HCT116 (cell line): ENCODE results near the gene PVALEF. TPM values are rescaled to one million over a fixed set of nuclear protein-coding genes. Genes with fewer than 3 reads are reported as not detected.

Experiments used
- ATAC-seq: fragments of 200-7000 bp; cut with Tn5 transposase; 2 replicates; pipeline ENCODE4 v1.9.1; 2020; ENCODE audit warnings: mild to moderate bottlenecking, moderate library complexity
- BruUV-seq: library from RNA; stranded (reverse); fragments of 400-500 nt; replicated peaks from 2 replicates; lab custom pipeline; 2021; lab: Mats Ljungman, UMichigan
- CTCF ChIA-PET: fragments of 300-600 bp; sonication (Branson Sonifier 250); formaldehyde crosslinking; loops from one replicate; lab custom pipeline; 2021; ENCODE audit warnings: antibody characterized with exemption; lab: Charles Lee
- POLR2A ChIA-PET: fragments of 300-600, 350-600 bp; sonication (Branson Sonifier 250); formaldehyde crosslinking; loops from one replicate; lab custom pipeline; 2021; ENCODE audit warnings: antibody characterized with exemption; lab: Charles Lee
- RAD21 ChIA-PET, 2 experiments: fragments of 300-600 bp; sonication (Branson Sonifier 250); formaldehyde crosslinking; loops; one replicate each; lab custom pipeline; 2023; ENCODE audit warnings: low total read pairs in 2 of 2; ENCODE audit not compliant: uncharacterized antibody in 2 of 2, unreplicated experiment in 2 of 2, low non-redundant PET in 1 of 2; lab: Charles Lee
- DNase-seq: peaks from one replicate; pipeline ENCODE4 v3.0.0-alpha.2; 2010; ENCODE audit warnings: low read depth, low spot score
- H2AFZ ChIP-seq: fragments of 200-600 bp; shearing (Covaris generic), sonication (generic); 2 replicates; pipeline ENCODE4 v1.6.1; 2017; ENCODE audit warnings: low read depth, mixed run types, mixed read lengths, antibody characterized with exemption, low read length; ENCODE audit not compliant: poor library complexity, severe bottlenecking
- H3K27ac ChIP-seq: 2 replicates; pipeline ENCODE4 v1.5.1; 2012; ENCODE audit warnings: low read depth, low read length
- H3K27me3 ChIP-seq: fragments of 200-600 bp; sonication (generic); 2 replicates; pipeline ENCODE4 v1.6.1; 2016; ENCODE audit warnings: mixed run types, low read length, mixed read lengths; ENCODE audit not compliant: insufficient read depth
- H3K36me3 ChIP-seq, 2 experiments: fragments of 200-500 bp in 1 of 2; fragments of 200-600 bp in 1 of 2; sonication (Bioruptor generic) in 1 of 2; sonication (generic) in 1 of 2; 2 replicates each; pipeline versions ENCODE4 v1.5.1 to v1.6.1; 2014 to 2016; ENCODE audit warnings: low read length in 2 of 2, inconsistent platforms in 1 of 2, mixed read lengths in 1 of 2, mixed run types in 1 of 2; ENCODE audit not compliant: insufficient read depth in 2 of 2, control insufficient read depth in 1 of 2
- H3K4me1 ChIP-seq, 2 experiments: fragments of 200-600 bp in 1 of 2; sonication (generic) in 1 of 2; 2 replicates each; pipeline versions ENCODE4 v1.5.1 to v1.6.1; 2012 to 2017; ENCODE audit warnings: low read length in 2 of 2, inconsistent platforms in 1 of 2, mild to moderate bottlenecking in 1 of 2, mixed read lengths in 1 of 2, mixed run types in 1 of 2, moderate library complexity in 1 of 2; ENCODE audit not compliant: insufficient read depth in 2 of 2, control insufficient read depth in 1 of 2
- H3K4me2 ChIP-seq: fragments of 200-600 bp; sonication (generic); 2 replicates; pipeline ENCODE4 v1.6.1; 2017; ENCODE audit warnings: mixed run types, low read length, mixed read lengths
- H3K4me3 ChIP-seq, 2 experiments: fragments of 200-600 bp in 1 of 2; sonication (generic) in 1 of 2; replicated peaks in 1 of 2; 2 replicates each; pipeline ENCODE4 v1.5.1; 2011 to 2016; ENCODE audit warnings: low read length in 2 of 2, control low read depth in 1 of 2, low read depth in 1 of 2, mild to moderate bottlenecking in 1 of 2, mixed read lengths in 1 of 2, mixed run types in 1 of 2
- H3K79me2 ChIP-seq: fragments of 200-600 bp; sonication (generic); 2 replicates; pipeline ENCODE4 v1.6.1; 2017; ENCODE audit warnings: mild to moderate bottlenecking, mixed run types, low read length, moderate library complexity, mixed read lengths; ENCODE audit not compliant: insufficient read depth
- H3K9ac ChIP-seq: fragments of 200-600 bp; sonication (generic); 2 replicates; pipeline ENCODE4 v1.6.1; 2016; ENCODE audit warnings: low read length, mixed read lengths
- H3K9me2 ChIP-seq: fragments of 200-600 bp; sonication (generic), shearing (Covaris generic); 2 replicates; pipeline ENCODE4 v1.6.1; 2017; ENCODE audit warnings: mixed run types, mild to moderate bottlenecking, moderate library complexity; ENCODE audit not compliant: insufficient read depth
- H3K9me3 ChIP-seq, 2 experiments: fragments of 200-500 bp in 1 of 2; fragments of 200-600 bp in 1 of 2; sonication (Bioruptor generic) in 1 of 2; sonication (generic) in 1 of 2; 2 replicates each; pipeline ENCODE4 v1.6.1; 2014 to 2017; ENCODE audit warnings: low read length in 2 of 2, mixed read lengths in 2 of 2, inconsistent platforms in 1 of 2, low read depth in 1 of 2, mild to moderate bottlenecking in 1 of 2, mixed run types in 1 of 2, moderate library complexity in 1 of 2; ENCODE audit not compliant: control insufficient read depth in 1 of 2, insufficient read depth in 1 of 2
- H4K20me1 ChIP-seq: fragments of 200-600 bp; sonication (generic), shearing (Covaris generic); 2 replicates; pipeline ENCODE4 v1.6.1; 2017; ENCODE audit warnings: mixed run types, mild to moderate bottlenecking, moderate library complexity; ENCODE audit not compliant: insufficient read depth
- EGR1 ChIP-seq: IDR thresholded peaks from 2 replicates; pipeline ENCODE4 v1.6.1; 2012; ENCODE audit warnings: low read depth
- POLR2AphosphoS5 ChIP-seq: IDR thresholded peaks from 2 replicates; pipeline ENCODE4 v1.6.1; 2011; ENCODE audit warnings: mild to moderate bottlenecking, low read depth, low read length, moderate library complexity
- RAD21 ChIP-seq: IDR thresholded peaks from 2 replicates; pipeline ENCODE4 v1.6.1; 2012; ENCODE audit warnings: low read depth, mild to moderate bottlenecking
- SP1 ChIP-seq: IDR thresholded peaks from 2 replicates; pipeline ENCODE4 v1.6.1; 2012; ENCODE audit warnings: low read depth
- TCF7L2 ChIP-seq: IDR thresholded peaks from 2 replicates; pipeline ENCODE4 v1.7.0; 2011; ENCODE audit warnings: borderline replicate concordance, inconsistent platforms; ENCODE audit not compliant: insufficient read depth, insufficient read length; ENCODE audit errors: extremely low read depth
- YY1 ChIP-seq: IDR thresholded peaks from 2 replicates; pipeline ENCODE4 v1.6.1; 2011; ENCODE audit warnings: low read length, low read depth, moderate library complexity, mild to moderate bottlenecking; ENCODE audit not compliant: insufficient replicate concordance; ENCODE audit errors: extremely low read depth
- ZFX ChIP-seq: fragments of 450-650 bp; IDR thresholded peaks from 2 replicates; pipeline ENCODE4 v1.6.1; 2017
- ZNF274 ChIP-seq: fragments of 200-500 bp; sonication (Bioruptor generic); IDR thresholded peaks from 2 replicates; pipeline ENCODE4 v1.6.1; 2014; ENCODE audit warnings: mild to moderate bottlenecking, low read depth, low read length, inconsistent platforms
- intact Hi-C: fragments of 100-400 bp; cut with micrococcal nuclease; formaldehyde crosslinking; loops from 2 replicates; pipeline ENCODE4 v1.10.0; 2022
- total RNA-seq: library from RNA; stranded (reverse); gene quantifications from one replicate; pipeline ENCODE4 v1.2.1, GENCODE V29; 2021; ENCODE audit not compliant: unreplicated experiment
- TF ChIP-seq, protein P1 (sequence below): IDR thresholded peaks from 2 replicates; pipeline ENCODE4 v1.6.1; 2011; ENCODE audit warnings: mild to moderate bottlenecking, low read length, moderate library complexity; ENCODE audit not compliant: insufficient replicate concordance; ENCODE audit errors: extremely low read depth
- TF ChIP-seq, protein P2 (sequence below): IDR thresholded peaks from 2 replicates; pipeline ENCODE4 v1.6.1; 2012

The PVALEF gene
- total RNA-seq, 1 experiment from 2014 or later = not detected

DNA sequence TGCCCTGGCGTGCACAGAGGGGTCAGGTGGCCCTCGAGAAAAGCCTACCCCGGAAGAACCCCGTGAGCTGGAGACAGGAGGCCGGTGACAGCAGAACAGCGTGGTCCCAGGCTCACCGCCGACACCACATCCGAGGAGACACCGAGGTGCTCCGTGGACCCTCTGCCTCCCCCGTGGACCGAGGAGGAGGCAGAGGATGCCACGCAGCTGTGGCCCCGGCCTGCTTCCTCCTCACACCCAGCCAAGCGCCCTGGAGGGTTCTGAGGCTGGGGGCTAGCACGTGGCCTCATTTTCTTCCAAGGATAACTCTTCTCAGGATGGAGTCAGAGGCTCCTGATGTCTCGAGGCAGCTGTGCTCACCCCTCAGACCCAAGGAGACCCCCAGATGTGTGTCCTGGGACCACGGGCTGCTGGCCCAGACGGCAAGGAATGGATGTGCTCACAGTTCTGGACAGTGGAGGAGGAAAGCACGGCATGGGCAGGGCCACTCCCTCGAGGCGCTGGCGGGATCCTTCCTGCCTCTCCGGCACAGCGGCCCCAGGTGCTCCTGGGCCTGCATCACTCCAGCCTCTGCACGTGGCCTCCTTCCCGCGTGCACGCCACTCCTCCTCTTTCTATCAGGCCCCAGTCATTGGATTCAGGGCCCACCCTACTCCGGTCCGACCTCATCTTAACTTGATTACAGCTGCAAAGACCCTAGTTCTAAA, 4.4 kb upstream of the PVALEF start:
- ATAC-seq = no peak
- TF ChIP-seq TCF7L2 = no peak
- no peak for TF ChIP-seq YY1
- no peak for TF ChIP-seq ZNF274
- TF ChIP-seq ZFX = no peak
- TF ChIP-seq, protein P1, sequence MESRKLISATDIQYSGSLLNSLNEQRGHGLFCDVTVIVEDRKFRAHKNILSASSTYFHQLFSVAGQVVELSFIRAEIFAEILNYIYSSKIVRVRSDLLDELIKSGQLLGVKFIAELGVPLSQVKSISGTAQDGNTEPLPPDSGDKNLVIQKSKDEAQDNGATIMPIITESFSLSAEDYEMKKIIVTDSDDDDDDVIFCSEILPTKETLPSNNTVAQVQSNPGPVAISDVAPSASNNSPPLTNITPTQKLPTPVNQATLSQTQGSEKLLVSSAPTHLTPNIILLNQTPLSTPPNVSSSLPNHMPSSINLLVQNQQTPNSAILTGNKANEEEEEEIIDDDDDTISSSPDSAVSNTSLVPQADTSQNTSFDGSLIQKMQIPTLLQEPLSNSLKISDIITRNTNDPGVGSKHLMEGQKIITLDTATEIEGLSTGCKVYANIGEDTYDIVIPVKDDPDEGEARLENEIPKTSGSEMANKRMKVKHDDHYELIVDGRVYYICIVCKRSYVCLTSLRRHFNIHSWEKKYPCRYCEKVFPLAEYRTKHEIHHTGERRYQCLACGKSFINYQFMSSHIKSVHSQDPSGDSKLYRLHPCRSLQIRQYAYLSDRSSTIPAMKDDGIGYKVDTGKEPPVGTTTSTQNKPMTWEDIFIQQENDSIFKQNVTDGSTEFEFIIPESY = no peak
- TF ChIP-seq, protein P2, sequence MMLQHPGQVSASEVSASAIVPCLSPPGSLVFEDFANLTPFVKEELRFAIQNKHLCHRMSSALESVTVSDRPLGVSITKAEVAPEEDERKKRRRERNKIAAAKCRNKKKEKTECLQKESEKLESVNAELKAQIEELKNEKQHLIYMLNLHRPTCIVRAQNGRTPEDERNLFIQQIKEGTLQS = no peak
- TF ChIP-seq EGR1 = no peak
- TF ChIP-seq SP1 = no peak
- no peak for TF ChIP-seq POLR2AphosphoS5
- TF ChIP-seq RAD21 = no peak

More for the DNA sequence above, 4.4 kb upstream of the PVALEF start:
- RAD21 ChIA-PET = no interaction called here
- intact Hi-C loops = no loop called here
- H3K27me3 ChIP-seq = no peaks in the 10 kb centered on the region
- BruUV-seq = no TSS peak
- H3K79me2 ChIP-seq = no peaks in the 10 kb centered on the region
- no peaks in the 10 kb centered on the region for H3K9me2 ChIP-seq
- H3K27ac ChIP-seq = no peak overlapping the region
- H3K4me2 ChIP-seq = no peak overlapping the region
- DNase-seq = no peak
- peaks cover 0 to 5% of the 10 kb centered on the region in 2 experiments; a peak in 1 of 4 replicates for H3K4me1 ChIP-seq
- no peak overlapping the region for H3K9ac ChIP-seq
- CTCF ChIA-PET = no interaction called here
- no peak overlapping the region for H2AFZ ChIP-seq
- no peaks in the 10 kb centered on the region for H3K9me3 ChIP-seq
- no peak overlapping the region for H3K4me3 ChIP-seq
- H4K20me1 ChIP-seq = no peaks in the 10 kb centered on the region
- no peaks in the 10 kb centered on the region for H3K36me3 ChIP-seq
- POLR2A ChIA-PET = no interaction called here
